Bronchial epithelial cell (primary cell): ENCODE measurements around the gene HOXC11. TPM values are rescaled to one million over a fixed set of nuclear protein-coding genes. Genes with fewer than 3 reads are reported as not detected.

Experiments used
- DNase-seq: peaks from one replicate; pipeline ENCODE4 v3.0.0-alpha.2; 2010; ENCODE audit warnings: low read depth
- FAIRE-seq: peaks from 2 replicates; lab custom pipeline; 2011; peaks lifted over from hg19 to GRCh38; lab: Jason Lieb, UNC
- H3K27me3 ChIP-seq: 2 replicates; pipeline ENCODE4 v1.5.1; 2011; ENCODE audit warnings: low read length; ENCODE audit not compliant: control insufficient read depth, insufficient read depth
- H3K36me3 ChIP-seq: 2 replicates; pipeline ENCODE4 v1.5.1; 2011; ENCODE audit warnings: low read length; ENCODE audit not compliant: control insufficient read depth, insufficient read depth
- H3K4me3 ChIP-seq: 2 replicates; pipeline ENCODE4 v1.5.1; 2011; ENCODE audit warnings: mild to moderate bottlenecking, low read depth, low read length, control low read depth
- CTCF ChIP-seq: IDR thresholded peaks from 2 replicates; pipeline ENCODE4 v1.5.1; 2011; ENCODE audit warnings: mild to moderate bottlenecking, moderate library complexity, low read length, control low read depth, inconsistent platforms; ENCODE audit not compliant: insufficient read depth, severe bottlenecking
- total RNA-seq: library from RNA; depleted of rRNA; stranded (reverse); fragments of >200 nt; gene quantifications from 2 replicates; pipeline ENCODE4 v1.2.1, GENCODE V29; 2014

The HOXC11 gene
- total RNA-seq = not detected in 2 replicates

- H3K36me3 ChIP-seq = no peaks in the 10 kb centered on the region
- no peak for TF ChIP-seq CTCF
- FAIRE-seq (no peak), DNase-seq (no peak)
- peaks cover 89% of the 10 kb centered on the region for H3K27me3 ChIP-seq
- H3K4me3 ChIP-seq = no peak within 1 kb of the TSS
These were observed at the start of gene HOXC11 for GRCh38 chr12:53972722-53973235. Gene HOXC11 (plus strand): TSS chr12:53973126. CDS start chr12:53973242, 116 bp downstream.

- TF ChIP-seq CTCF = no peak
- H3K27me3 ChIP-seq = peaks cover 54% of the 10 kb centered on the region
- H3K36me3 ChIP-seq = no peaks in the 10 kb centered on the region
- DNase-seq (no peak), FAIRE-seq (no peak)
- no peak overlapping the region for H3K4me3 ChIP-seq
These were observed 48.2 kb upstream of the HOXC11 start for GRCh38 chr12:53924521-53925405.

- TF ChIP-seq CTCF = no peak
- no peak overlapping the region for H3K4me3 ChIP-seq
- DNase-seq (no peak), FAIRE-seq (no peak)
- H3K27me3 ChIP-seq = peaks cover 67% of the 10 kb centered on the region
- H3K36me3 ChIP-seq = no peaks in the 10 kb centered on the region
These were observed 45.5 kb upstream of the HOXC11 start for GRCh38 chr12:53927220-53928029.

- Histone ChIP-seq H3K27me3 (peaks cover 67% of the 10 kb centered on the region), H3K36me3 (no peaks in the 10 kb centered on the region), H3K4me3 (no peak overlapping the region)
- FAIRE-seq (no peak), DNase-seq (no peak)
- TF ChIP-seq CTCF = no peak
These were observed 44.7 kb upstream of the HOXC11 start for GRCh38 chr12:53928054-53928835.

- DNase-seq = no peak
- no peak for TF ChIP-seq CTCF
- peaks cover 74% of the 10 kb centered on the region for H3K27me3 ChIP-seq
These were observed 43.4 kb upstream of the HOXC11 start for GRCh38 chr12:53929527-53929926.

More at GRCh38 chr12:53929527-53929926, 43.4 kb upstream of the HOXC11 start:
- Histone ChIP-seq H3K36me3 (no peaks in the 10 kb centered on the region), H3K4me3 (no peak overlapping the region)
- FAIRE-seq = no peak
